NCI-H748 (cell line): ENCODE data around the gene SPEG.
"Not testable (repeated sequence)": the region's sequence is repeated elsewhere in the genome, so short reads cannot be mapped to it uniquely, and the experiment has no call there.

ENCODE experiments used
- DNase-seq: peaks from one replicate; lab custom pipeline; 2025; ENCODE audit not compliant: unreplicated experiment; lab: John Stamatoyannopoulos, UW

Gene SPEG

DNA sequence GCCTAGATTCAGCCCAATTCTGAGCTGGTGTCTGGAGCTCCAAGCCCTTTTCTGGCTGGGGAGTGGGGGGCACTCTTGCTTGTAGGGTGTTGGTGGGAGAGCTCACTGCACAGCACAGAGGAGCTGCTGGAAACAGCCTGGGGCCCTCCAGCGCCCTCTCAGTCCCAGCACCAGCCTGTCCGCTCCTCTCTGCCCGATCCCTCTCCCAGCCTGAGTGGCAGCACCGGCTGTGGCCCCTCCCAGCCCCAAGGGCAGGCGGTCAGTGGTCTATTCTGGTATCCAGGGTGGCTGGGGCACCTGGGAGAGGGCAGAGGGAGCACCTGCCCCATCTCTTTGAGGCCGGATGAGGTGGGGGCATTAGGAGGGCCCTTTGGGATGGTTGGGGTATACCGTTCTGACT, 29.7 kb upstream of the SPEG start:
- no peak for DNase-seq

DNA sequence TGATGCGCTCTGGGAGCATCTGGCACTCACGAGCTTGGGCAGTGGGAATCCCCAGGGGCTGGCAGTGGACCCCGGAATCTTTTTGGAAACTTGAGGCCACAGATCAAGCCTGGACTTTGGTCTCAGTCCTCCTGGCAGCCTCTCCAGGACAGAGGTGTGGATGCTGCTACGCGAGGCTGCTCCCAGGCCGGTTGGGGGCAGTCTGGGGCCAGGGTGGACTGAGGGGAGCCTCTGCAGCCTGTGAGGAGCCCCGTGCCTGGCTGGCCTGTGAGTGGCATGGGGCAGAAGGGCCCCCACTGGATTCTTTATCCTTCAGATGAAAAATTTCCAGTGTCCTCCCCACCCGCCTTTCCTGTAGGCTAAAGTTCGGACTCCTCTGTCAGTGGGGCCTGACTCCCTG, 29.2 kb upstream of the SPEG start:
- no peak for DNase-seq

DNA sequence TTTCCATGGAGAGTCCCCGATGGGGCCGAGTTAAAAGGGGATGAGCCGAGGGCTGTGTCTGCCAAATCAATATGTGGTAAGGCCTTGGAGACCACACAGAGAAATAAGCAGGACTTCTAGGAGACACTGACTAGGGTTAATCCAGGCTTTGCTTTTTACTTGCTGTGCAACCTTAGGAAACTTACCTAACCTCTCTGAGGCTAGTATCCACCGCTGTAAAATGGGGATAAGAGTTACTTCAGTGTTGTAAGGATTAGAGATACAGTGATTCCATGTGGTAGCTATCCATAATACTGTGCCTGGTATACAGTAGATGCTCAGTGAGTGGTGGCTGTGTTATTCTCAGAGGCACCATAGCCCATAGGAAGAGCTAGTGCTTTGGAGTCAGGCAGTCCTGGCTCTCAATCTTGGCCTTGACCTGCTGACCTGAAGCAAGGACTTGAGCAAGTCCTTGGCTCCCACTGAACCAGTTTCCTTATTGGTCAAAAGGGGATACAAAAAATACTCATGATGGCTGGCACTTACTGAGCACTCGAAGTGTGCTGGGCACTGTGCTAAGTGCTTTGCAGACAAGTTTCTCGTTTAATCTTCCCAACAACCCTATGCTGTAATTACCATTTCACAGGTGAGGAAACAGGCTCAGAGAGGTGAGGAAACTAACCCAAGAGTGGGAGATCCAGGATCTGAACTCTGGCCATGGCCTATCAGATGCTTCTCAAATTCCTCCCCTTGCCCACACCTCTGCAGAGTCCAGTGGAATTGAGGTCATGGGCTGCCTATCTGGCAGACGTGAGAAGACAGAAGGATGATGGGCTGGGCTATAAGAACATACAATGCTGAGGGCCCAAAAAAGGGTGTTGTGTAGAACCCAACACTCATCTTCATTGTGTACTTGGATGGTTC, 28.4 kb upstream of the SPEG start:
- DNase-seq, result no peak

DNA sequence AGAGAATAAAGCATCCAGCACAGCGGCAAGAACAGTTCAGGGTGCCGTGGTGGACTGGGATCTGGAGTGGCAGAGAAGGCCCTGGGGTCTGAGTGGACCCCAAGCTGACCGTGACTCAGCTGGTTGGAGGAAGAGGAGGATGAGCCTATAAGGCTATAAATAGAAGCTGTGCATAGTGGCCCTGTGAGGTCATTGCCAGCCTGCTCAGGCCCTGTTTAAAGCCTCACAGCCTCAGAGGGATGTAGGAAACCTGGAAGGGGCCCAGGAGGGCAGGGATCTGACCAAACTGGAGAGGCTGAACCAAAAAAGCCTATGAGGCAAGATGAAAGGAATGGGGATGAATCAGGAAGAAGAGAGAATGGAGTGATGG, 27.8 kb upstream of the SPEG start:
- no peak for DNase-seq

DNA sequence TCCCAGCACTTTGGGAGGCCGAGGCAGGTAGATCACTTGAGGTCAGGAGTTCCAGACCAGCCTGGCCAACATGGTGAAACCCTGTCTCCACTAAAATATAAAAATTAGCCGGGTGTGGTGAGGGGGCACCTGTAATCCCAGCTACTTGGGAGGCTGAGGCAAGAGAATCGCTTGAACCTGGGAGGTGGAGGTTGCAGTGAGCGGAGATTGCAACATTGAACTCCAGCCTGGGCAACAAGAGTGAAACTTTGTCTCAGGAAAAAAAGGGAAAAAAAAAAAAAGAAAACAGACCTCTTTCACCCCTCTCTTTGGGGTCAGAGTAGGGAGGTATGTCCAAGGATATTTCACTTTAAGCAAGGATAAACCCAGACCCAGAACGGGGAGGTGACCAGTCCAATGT, 27.3 kb upstream of the SPEG start:
- DNase-seq, result not testable (repeated sequence)

DNA sequence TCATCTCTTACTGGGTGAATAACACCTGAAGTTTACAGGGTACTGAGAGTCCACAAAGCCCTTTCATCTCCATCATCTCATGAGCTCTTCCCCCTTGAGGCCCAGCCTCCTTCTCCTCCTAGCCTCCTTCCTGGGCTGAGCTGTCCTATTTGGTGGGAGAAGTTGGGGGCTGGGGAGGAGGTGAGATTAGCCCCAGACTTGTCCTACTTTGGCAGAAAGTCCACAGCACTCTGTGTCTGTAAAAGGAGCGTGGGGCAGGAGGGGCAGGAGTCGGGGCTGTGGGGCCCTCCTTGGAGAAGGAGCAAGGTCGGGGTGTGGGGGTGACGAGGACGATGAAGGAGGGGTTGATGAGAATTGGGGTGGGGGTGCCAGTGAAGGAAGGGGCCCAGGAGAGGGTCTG, 26.4 kb upstream of the SPEG start:
- DNase-seq, result no peak

DNA sequence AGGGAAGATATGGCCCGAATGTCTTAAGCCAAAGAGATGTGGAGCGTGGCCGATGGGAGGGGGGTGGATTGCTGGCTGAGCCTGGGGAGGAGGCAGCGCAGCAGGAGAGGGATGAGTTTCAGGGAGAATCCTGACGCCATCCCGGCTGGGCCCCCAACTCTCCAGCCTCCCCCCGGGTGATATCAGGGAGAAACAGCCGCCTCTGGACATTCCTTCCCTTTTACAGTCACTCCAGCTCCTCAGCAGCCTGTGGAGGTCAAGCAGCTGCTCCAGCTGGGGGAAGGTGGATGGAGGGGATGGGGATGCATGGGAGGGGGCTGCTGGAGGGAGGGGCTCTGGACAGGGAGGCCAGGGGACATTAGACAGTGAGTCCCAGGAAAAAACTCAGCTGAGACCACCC, 26.0 kb upstream of the SPEG start:
- DNase-seq, result no peak

DNA sequence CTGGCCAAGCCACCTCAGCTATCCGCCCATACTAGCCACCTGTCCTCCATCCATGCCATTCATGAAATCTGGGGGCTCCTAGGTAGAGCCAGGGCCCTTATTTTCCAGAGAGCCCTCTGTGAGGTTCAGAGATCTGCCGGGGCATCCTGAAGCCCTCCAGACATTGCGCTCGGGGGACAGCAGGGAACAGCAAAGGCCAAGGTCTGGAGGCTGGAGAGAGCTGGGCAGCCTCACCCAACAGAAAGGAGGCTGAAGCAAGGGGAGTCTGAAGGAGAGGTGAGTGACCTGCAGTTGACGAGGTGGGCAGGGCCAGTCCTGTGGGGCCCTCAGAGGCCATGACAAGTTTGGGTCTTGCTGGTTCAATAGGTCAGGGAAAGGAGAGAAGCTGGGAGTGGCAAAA, 25.0 kb upstream of the SPEG start:
- DNase-seq, result no peak

DNA sequence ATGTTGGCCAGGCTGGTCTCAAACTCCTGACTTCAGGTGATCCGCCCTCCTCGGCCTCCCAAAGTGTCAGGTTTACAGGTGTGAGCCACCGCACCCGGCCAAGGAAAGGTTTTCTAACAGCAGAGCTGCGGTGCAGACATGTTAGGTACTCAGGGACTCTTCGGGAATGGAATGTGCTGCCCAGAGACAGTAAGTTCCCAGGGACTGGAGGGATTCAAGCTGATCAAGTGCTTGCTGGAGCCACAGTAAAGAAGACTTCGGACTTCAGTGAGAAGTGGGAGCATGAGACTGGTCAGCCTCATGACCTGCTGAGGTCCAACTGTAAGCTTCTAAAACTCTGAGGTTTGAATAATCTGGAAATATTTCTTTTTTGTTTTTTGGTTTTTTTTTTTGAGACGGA, 24.3 kb upstream of the SPEG start:
- DNase-seq, result no peak

DNA sequence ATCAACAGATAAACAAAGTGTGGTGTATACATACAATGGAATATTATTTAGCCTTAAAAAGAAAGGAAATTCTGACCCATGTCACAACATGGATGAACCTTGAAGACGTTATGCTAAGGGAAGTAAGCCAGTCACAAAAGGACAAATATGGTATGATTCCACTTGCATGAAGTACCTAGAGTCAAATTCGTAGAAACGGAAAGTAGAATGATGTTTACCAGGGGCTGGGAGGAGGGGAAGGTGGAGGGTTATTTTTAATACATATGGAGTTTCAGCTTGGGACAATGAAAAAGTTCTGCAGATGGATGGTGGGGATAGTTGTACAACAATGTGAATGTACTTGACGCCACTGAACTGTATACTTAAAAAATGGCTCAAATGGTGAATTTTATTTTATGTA, 19.8 kb upstream of the SPEG start:
- DNase-seq, result no peak

DNA sequence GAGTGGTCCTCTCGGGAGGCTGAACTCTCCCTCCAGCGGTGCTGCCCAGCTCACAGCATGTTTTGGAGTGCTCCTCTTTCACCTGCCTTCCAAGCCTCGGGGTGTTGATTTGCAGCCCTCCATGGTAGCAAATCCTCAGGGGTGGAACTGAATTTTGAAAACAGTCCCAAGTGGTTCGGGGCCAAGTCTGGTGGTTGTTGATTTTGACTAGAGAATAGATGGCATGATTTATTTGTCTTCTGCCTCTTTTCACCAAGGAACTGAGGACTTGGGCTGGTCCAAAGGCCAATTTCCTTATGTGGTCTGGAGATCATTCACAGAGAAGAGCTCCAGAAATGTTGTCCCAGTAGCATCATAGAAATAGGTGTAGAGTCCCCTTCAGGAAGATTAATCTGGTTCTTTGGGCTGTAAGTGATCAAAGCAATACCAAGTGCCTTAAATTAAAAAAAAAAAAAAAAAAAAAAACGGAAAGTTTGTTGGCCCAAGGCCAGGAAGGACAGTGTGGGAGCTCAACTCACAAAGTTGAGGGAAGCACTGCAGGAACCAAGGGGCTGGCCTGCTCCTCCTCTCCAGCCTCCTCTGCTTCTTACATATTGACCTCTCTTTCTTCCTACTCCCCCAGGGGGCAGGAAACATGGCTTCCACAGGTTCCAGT, 18.9 kb upstream of the SPEG start:
- DNase-seq, result no peak

DNA sequence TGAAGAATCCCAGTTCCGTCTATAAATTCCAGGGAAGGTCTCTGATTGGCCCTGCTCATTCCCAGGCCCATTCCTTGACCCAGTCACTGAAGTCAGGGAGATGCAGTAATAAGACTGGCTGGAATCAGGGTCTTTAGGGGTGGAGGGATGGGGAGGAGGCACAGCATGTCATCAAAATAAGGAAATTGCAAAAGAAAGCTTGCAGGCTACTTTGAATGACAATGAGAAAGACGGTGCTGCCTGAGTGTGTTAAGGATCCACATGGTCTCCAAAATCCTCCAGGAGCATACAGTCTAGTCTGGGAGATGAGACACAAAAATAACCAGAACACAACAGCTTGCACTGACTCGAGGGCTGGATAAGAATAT, 18.4 kb upstream of the SPEG start:
- no peak for DNase-seq

DNA sequence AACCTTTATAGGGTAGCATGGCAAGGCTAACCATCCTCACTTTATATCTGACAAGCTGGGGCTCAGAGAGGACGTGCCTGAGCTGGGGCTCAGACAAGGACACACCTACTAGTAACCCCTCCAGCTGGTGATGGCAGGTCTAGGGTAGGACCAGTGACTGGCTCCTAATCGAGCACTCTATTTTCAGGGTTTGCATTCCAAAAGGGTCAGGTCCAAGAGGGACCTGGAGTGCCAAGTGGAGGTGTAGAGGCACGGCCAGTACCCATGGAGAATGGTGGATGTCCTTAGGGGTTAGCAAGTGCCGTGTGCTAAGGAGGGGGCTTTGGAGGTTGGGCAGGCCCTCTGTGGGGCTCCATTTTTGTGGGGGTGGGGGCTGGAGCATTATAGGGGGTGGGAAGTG, 17.7 kb upstream of the SPEG start:
- no peak for DNase-seq

DNA sequence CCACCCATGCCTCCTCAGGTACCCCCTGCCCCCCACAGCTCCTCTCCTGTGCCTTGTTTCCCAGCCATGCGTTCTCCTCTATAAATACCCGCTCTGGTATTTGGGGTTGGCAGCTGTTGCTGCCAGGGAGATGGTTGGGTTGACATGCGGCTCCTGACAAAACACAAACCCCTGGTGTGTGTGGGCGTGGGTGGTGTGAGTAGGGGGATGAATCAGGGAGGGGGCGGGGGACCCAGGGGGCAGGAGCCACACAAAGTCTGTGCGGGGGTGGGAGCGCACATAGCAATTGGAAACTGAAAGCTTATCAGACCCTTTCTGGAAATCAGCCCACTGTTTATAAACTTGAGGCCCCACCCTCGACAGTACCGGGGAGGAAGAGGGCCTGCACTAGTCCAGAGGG, 17.3 kb upstream of the SPEG start:
- DNase-seq, result no peak

DNA sequence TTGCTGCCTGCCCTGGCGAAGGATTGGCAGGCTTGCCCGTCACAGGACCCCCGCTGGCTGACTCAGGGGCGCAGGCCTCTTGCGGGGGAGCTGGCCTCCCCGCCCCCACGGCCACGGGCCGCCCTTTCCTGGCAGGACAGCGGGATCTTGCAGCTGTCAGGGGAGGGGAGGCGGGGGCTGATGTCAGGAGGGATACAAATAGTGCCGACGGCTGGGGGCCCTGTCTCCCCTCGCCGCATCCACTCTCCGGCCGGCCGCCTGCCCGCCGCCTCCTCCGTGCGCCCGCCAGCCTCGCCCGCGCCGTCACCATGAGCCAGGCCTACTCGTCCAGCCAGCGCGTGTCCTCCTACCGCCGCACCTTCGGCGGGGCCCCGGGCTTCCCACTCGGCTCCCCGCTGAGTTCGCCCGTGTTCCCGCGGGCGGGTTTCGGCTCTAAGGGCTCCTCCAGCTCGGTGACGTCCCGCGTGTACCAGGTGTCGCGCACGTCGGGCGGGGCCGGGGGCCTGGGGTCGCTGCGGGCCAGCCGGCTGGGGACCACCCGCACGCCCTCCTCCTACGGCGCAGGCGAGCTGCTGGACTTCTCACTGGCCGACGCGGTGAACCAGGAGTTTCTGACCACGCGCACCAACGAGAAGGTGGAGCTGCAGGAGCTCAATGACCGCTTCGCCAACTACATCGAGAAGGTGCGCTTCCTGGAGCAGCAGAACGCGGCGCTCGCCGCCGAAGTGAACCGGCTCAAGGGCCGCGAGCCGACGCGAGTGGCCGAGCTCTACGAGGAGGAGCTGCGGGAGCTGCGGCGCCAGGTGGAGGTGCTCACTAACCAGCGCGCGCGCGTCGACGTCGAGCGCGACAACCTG, 16.3 kb upstream of the SPEG start, which contains the start of gene DES:
Gene DES (plus strand): TSS at position 223 of the 857 bp plus-strand sequence. CDS start 86 bp downstream, at position 309.
- no peak for DNase-seq

DNA sequence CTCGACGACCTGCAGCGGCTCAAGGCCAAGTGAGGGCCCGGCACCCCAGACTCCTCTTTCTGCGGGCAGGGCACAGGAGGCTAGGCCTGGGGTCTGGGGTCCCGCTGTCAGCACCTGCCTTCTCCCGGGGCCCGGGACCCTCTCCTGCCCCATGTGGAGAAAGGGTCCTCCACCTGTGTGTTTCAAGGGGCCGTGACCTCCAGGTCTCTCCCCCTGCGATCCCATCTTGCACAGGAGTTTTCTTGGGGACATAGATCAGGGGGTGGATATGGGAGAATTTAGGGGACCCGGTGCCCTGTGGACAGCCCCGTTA, 15.7 kb upstream of the SPEG start:
- DNase-seq, result no peak

DNA sequence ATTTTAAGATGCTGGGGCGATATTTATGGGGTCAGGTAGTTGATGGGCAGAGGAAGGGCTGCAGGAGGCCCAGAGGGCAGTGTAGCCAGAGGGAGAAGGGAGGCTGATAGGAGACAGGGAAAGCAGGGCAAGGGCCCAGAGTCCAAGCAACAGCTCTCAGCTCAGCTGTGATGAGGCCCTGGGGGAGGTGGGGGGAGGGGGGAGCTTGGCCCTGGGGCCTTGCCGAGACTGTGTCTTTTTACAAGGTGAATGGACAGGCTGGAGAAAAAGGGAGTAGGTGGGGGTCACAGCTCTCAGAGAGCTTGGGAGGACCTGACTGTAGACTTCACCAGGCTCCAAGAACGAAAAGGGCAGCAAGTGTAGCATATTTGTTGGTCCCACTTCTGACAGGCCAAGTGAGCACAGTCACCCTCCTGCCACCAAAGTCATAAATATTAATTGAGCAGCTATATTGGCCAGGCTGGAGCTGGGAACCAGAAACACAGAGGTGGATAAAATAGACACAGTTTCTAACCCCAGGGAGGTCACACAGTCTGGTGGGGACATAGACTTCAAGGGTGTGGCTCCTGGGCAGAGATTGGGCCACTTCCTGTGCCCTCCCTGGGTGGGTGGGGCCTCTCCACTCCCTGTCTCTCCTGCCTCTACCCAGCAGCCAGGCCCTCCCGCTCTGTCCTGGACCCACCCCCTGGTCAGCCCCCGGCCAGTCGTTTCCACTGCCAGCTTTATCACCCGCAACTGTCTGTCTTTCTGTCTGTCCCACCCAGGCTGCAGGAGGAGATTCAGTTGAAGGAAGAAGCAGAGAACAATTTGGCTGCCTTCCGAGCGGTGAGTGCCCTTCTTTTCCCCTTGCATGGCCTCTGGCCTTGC, 15.1 kb upstream of the SPEG start:
- no peak for DNase-seq

DNA sequence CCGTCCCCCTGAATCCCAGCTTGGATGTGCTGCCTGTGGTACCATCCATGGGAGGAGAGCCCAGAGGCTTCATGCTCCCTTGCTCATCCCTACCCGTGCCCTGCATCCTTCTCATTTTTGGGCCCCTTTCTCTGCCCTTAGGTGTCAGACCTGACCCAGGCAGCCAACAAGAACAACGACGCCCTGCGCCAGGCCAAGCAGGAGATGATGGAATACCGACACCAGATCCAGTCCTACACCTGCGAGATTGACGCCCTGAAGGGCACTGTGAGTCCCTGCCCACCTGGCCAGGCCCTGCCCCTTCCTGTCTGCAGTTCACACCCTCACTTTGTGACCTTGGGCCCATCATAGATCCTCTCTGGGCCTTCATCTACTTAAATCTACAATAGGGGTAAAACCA, 14.0 kb upstream of the SPEG start:
- no peak for DNase-seq

DNA sequence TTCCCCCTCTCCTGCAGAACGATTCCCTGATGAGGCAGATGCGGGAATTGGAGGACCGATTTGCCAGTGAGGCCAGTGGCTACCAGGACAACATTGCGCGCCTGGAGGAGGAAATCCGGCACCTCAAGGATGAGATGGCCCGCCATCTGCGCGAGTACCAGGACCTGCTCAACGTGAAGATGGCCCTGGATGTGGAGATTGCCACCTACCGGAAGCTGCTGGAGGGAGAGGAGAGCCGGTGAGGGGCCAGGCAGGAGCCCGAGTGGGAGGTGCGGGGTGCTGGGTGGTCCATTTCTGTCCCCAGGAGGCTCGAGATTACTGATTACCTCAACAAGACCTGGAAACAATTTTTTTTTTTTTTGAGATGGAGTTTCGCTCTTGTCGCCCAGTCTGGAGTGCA, 13.3 kb upstream of the SPEG start:
- no peak for DNase-seq

DNA sequence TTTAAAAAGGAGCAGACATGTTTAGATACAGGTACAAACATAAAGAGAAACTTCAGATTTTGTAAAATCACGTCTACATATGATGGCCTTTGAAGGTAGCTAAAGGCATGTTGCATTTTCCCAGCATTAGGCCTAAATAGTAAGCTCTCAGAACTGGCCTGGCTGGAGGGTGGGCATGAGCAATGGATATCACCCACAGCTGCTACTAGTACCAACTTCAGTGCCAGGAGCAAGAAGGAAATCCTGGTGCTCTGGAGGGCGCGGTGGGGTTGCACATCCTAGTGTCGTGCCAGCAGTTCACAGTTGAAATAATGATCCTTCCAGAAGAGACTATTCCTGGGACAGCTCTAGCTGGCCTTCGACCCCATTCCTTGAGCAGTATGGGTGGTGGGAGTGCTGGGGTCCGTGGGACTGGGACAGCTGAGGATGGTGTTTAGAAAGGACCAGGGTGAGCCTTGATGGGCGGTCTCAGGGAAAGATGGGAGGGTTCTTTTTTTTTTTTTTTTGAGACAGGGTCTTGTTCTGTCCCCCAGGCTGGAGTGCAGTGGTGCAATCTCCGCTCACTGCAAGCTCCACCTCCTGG, 11.6 kb upstream of the SPEG start:
- DNase-seq, result no peak
